NCI-H1105 (cell line): ENCODE results near the gene PCARE.
"Not testable (repeated sequence)": the region's sequence is repeated elsewhere in the genome, so short reads cannot be mapped to it uniquely, and the experiment has no call there.

Experiments used
- DNase-seq: peaks from one replicate; lab custom pipeline; 2025; lab: John Stamatoyannopoulos, UW

Gene PCARE

DNA sequence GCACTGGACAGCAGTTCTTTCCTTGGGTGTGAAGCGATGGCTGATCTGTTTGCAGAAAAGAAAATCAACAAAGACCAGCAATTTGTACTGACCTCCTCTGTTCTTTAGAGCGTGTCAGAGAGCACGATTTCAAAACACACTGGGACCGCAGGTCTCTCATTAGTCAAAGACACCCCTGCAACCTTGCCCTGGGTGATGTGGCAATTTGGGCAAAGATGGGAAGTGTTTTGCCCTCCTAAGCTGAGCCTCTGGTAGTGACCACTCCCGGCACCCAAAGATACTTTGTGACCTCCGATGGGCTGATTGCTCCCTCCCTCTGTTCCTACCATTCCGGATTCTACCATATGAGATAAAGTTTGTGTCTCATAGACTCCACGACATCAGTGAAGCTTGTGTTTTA lies 22.6 kb upstream of the PCARE start:
- DNase-seq, result no peak

DNA sequence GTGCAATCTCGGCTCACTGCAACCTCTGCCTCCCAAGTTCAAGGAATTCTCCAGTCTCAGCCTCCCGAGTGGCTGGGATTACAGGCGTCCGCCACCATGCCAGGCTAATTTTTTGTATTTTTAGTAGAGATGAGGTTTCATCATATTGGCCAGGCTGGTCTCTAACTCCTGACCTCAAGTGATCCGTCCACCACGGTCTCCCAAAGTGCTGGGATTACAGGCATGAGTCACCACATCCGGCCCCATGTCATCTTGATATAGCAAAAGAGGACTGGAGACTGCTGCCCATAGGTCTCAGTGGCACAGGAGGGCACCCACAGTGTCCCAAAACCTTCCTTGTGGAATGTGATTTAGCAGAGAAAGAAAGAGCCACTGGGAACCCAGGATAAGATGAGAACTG lies 16.0 kb upstream of the PCARE start:
- DNase-seq, result not testable (repeated sequence)

DNA sequence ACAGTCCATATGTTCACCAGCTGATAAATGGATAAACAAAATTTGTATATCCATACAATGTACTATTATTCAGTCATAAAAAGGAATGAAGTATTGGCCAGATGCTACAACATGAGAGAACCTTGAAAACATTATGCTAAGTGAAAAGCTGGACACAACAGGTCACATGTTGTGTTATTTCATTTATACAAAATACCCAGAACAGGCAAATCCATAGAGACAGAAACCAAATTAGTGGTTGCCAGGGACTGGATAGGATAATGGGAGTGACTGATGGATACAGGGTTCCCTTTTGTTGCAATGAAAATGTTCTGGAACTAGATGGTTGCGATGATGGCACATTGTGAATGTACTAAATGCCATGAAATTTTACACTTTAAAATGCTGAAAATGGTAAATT lies 10.2 kb upstream of the PCARE start:
- DNase-seq, result no peak

- DNase-seq, result no peak
These were observed 8.6 kb upstream of the PCARE start for GRCh38 chr2:29082804-29083495.

DNA sequence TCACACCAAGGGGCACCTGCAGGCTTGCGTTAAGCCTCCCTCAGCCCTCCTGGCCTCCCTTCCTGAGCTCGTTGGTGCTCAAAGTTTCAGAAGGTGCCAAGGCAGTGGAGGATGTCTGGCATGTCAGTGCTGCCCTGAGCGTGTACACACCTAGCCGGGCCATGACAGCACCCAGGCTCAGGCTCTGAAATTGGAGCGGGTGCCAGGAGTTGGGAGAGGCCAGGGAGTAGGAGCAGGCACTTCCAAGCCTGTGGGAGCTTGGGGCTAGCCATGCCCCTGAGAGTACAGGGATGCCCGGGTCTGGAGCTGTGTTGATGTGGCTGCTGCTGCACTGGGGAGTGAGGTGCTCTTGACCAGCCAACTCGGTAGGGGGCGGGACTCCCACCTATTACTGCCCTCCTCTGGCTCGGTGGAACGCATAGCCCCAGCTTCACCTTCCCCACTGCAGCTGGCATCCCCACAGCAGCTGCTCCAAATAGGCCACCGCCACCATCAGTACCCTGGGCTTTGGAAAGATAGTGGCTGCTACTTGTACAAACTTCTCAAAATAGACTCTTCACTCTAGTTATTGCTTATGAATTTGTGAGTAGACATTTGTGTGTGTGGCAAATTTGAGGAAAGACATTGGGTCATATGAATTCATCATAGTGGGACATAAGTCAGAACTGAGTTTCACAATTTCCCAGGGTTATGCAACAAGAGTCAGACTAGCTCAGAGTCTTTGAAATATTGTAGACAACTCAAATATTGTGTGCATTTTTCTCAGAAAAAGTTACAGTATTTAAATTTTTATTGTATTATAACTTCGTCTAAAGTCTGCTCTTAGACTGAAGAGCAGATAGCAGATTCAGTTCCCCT lies 6.8 kb upstream of the PCARE start:
- no peak for DNase-seq

DNA sequence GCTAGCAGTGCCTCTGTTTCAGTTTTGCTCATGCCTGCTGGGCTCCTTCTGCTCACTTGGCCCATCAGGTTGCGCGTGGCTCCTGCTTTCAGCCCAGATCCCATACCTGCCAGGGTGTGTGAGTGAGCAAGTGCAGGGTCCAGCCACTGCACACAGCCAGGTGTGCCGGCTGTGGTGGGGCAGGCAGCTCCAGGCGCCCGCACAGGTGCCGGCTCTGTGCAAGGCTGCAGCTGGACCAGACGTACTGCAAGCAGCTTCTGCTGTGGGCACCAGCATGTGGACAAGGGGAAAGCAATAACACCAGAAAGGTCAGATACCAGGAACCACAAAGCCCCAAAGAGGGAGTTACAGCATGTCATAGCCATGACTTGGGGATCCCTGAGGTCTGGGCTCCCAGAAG lies 5.6 kb upstream of the PCARE start:
- DNase-seq, result no peak

DNA sequence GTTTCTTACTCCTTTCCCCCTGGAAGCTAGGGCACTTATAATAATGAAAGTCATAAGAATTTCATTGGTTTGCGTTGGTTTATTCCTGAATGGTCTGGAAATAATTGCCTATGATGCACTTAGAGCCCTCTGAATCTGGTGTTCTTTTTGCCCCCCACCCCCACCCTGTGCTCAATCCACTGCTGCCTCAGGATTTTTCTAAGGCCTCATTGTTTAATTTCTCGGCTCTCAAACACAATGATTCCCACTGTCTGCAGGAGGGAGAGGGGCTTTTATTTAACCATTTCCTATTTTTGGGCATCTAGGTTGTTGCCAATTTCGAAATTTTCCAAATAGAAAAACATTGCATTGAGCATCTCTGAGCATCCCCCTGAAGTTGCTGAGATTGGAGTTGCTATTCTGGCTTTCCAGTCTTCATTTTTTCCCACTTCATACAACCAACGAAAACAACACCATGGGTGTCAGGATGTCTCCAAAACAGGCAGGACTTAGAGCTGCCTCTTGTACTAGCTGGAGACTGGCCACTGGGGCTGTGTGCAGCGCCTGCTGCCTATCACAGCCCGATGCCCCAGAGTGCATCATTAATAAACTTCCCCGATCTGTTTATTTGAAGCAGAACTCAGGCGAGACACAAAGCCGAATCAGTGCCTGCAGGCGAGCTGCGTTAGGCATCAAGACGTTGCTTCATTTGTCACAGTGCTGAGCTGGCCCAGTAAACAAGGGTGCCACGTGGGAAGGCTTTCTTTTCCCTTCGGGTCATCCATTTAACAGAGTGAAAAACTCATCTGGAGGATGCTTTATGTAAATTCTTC lies 1.8 kb upstream of the PCARE start:
- DNase-seq, result no peak

GRCh38 chr2:29073933-29074332 lies 390 bp downstream of the PCARE start:
- DNase-seq, result no peak

DNA sequence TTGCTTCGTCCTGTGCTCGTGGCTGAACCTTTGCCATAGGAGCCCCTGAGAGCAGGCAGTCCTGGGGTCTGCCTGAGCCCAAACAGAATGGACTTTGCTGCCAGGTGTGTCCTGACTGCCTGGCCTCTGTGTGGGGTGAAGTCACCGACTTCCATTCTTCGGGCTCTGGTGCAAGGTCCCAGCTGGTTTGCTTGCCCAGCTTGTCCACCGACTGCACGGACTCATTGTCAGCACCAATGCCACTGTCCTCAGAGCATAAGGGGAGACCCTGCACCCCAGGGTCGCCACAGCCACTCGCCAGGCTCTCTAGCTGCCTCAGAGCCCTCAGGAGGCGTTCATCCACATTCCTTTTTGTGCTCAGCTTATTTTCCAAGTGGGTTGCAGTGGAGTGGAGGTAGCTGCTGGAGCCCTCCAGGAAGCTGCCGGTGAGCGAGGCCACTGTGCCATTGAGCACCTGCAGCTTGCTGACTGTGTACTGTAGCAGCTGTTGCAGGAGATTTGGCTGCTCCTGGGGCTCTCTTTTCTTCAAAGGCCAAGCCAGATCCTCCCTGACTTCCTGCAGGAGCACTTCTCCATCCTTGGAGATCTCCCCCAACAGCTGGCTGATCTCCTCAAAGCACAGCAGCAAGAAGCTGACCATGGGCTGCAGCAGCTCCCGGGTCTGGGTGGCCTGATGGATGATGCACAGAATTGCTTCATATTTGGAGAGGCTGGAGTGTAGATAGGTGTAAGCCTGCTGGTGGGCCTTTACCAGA lies 1.2 kb downstream of the PCARE start:
- DNase-seq, result no peak

- DNase-seq, result no peak
These were observed 2.1 kb downstream of the PCARE start for GRCh38 chr2:29072251-29072650.

GRCh38 chr2:29071032-29071975 lies 3.0 kb downstream of the PCARE start:
- no peak for DNase-seq

GRCh38 chr2:29070526-29070925 lies 3.8 kb downstream of the PCARE start:
- DNase-seq, result no peak

- DNase-seq, result no peak
These were observed 5.8 kb downstream of the PCARE start for GRCh38 chr2:29068513-29068912.

- no peak for DNase-seq
These were observed 7.2 kb downstream of the PCARE start for GRCh38 chr2:29066997-29067605.

DNA sequence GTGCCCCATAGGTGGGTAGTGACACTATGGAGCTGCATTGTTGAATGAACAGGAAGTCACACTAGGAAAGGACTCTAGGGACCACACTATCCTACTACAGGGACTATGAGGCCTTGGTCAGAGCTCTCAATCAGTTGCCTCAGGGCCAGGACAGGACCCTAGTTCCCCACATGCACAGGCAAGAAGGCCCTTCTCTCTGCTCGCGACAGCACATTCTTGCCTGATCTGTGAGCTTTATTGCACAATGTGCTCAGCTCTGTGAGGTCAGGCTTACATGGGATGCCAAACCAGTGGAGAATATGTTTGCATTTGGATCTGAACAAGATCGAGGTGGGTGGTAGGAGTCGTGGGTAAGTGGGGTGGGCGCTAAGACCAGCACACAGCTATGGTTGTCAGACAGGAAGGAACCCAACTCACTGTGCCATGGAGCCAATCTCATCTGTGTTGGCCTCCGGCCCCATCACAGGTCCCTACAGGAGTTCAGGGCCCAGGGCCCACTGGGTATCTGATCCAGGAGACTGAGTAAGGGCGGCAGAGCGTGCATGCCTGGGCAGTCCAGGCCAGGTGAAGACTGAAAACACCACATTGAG lies 8.0 kb downstream of the PCARE start:
- DNase-seq, result no peak

GRCh38 chr2:29065068-29065811 lies 9.1 kb downstream of the PCARE start:
- no peak for DNase-seq

DNA sequence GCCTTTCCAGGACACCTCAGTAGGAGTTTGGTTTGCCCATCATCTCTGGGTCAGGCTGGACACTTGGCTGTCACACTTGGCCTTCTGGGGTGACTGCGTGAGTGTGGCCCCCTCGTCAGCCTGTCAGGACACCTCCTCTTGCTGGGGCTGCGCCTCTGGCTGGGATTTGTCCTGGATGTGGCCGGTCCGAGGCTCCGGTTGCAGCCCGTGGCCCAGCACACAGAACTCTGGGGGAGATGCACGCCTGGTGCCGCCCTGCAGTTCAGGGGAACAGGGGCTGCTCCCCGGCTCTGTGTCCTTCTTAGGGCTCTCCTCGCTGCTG lies 9.6 kb downstream of the PCARE start:
- no peak for DNase-seq

- DNase-seq, result no peak
These were observed 10.0 kb downstream of the PCARE start for GRCh38 chr2:29064346-29064715.

GRCh38 chr2:29063646-29064345 lies 10.5 kb downstream of the PCARE start:
- no peak for DNase-seq
